Activated T-helper 1 cell treated with anti-CD3 and anti-CD28 coated beads, Interleukin-12 subunit alpha, Interleukin-12 subunit beta, Interleukin-2, Interleukin-4 antibody, amounts not matched to agents 30 ng/mL and 10 ng/mL and 1 ng/mL, durations not matched to agents 14 hours and 24 hours and 36 hours (primary cell): ENCODE data around the gene STXBP6. TPM values are rescaled to one million over a fixed set of nuclear protein-coding genes. Genes with fewer than 3 reads are reported as not detected.
"Not testable (repeated sequence)": the region's sequence is repeated elsewhere in the genome, so short reads cannot be mapped to it uniquely, and the experiment has no call there.

Experiments used
- DNase-seq: peaks from one replicate; pipeline ENCODE4 v3.0.0; 2021; ENCODE audit warnings: low spot score
- H3K27ac Mint-ChIP-seq: one replicate; pipeline ENCODE4 v1.8.0; 2021; ENCODE audit warnings: mild to moderate bottlenecking, mixed read lengths
- H3K27me3 Mint-ChIP-seq: one replicate; pipeline ENCODE4 v1.8.0; 2022; ENCODE audit warnings: mild to moderate bottlenecking, moderate library complexity, mixed read lengths; ENCODE audit not compliant: insufficient read depth
- H3K36me3 Mint-ChIP-seq: one replicate; pipeline ENCODE4 v1.8.0; 2021; ENCODE audit warnings: low read depth, mixed read lengths
- H3K4me1 Mint-ChIP-seq: one replicate; pipeline ENCODE4 v1.8.0; 2021; ENCODE audit warnings: low read depth, mixed read lengths
- H3K4me3 Mint-ChIP-seq: one replicate; pipeline ENCODE4 v1.8.0; 2021; ENCODE audit warnings: mild to moderate bottlenecking, moderate library complexity, mixed read lengths
- H3K9me3 Mint-ChIP-seq: one replicate; pipeline ENCODE4 v1.8.0; 2021; ENCODE audit warnings: mixed read lengths
- intact Hi-C: fragments of 100-400 bp; cut with micrococcal nuclease; formaldehyde crosslinking; loops from one replicate; pipeline ENCODE4 v1.15.1; 2024
- total RNA-seq: library from RNA; stranded (reverse); gene quantifications from 2 replicates; pipeline ENCODE4 v1.2.3, GENCODE V29; 2022

STXBP6 gene
- total RNA-seq, 1 donor from 2014 or later, result not detected

DNA sequence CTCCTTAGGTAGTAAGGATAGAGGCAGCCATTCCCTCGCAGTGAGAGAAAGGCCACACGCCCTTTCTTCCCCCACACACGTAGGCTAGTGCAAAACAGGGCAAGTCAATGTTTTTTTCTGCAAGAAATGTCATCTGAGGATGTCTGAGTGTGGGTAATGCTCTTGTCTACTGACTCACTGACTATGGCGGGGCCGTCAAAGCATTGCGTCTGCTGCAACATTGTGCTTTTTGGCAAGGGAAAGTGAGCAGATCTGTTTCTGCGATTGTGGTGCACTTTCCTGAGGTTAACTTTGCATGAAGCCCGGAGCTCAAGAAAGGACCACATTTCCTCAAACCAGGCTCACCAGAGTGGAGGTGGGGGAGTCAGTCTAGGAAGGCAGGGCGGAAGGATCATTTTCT, 234.4 kb downstream of the STXBP6 start:
- Mint-ChIP-seq H3K4me3 (no peak overlapping the region), H3K4me1 (no peaks in the 10 kb centered on the region), H3K36me3 (no peaks in the 10 kb centered on the region), H3K27ac (no peak overlapping the region), H3K27me3 (peaks cover 5% of the 10 kb centered on the region), H3K9me3 (no peaks in the 10 kb centered on the region)
- DNase-seq, result no peak
- intact Hi-C loops, result no loop called here

DNA sequence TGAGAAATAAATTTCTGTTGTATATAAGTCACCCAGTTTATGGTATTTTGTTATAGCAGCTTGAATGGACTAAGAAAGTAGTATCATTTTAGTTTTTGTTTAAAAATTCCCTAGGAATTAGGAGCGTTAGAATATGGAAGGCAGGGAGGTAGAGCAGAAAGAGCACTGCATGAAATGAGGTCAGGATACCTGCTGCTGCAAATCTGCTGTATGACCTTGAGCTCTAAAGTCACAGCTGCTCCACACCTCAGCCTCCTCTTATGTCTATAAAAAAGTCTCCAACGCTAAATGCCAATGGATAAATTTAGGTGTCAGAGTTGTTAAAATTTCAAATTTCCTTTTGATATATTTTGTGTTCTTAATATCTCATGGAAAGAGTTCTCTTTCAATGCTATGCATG, 235.0 kb downstream of the STXBP6 start:
- H3K9me3 Mint-ChIP-seq, result no peaks in the 10 kb centered on the region
- no peaks in the 10 kb centered on the region for H3K36me3 Mint-ChIP-seq
- no peak for DNase-seq
- no peak overlapping the region for H3K27ac Mint-ChIP-seq
- intact Hi-C loops, result no loop called here
- H3K4me3 Mint-ChIP-seq, result no peak overlapping the region
- H3K4me1 Mint-ChIP-seq, result no peaks in the 10 kb centered on the region
- H3K27me3 Mint-ChIP-seq, result peaks cover 7% of the 10 kb centered on the region

DNA sequence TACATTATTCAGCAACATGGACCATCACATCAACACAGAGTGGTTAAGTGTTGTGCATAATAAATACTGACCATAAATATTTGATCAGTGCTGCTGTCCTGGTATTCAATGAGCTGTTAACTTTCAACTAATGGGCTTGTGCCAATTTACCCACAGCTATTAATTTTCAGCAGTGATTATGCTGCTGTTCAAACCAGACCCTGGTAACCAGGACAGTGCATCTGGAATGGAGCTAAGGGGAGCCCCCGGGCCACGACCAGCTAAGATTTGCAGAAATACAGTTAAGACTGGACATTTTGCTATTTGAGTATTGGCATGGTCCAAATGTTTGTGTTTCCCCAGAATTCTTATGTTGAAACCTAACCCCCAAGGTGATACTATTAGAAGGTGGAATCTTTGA, 235.6 kb downstream of the STXBP6 start:
- intact Hi-C loops, result no loop called here
- H3K4me3 Mint-ChIP-seq, result no peak overlapping the region
- no peaks in the 10 kb centered on the region for H3K9me3 Mint-ChIP-seq
- DNase-seq, result no peak
- H3K4me1 Mint-ChIP-seq, result no peaks in the 10 kb centered on the region
- H3K36me3 Mint-ChIP-seq, result no peaks in the 10 kb centered on the region
- peaks cover 7% of the 10 kb centered on the region for H3K27me3 Mint-ChIP-seq
- no peak overlapping the region for H3K27ac Mint-ChIP-seq

DNA sequence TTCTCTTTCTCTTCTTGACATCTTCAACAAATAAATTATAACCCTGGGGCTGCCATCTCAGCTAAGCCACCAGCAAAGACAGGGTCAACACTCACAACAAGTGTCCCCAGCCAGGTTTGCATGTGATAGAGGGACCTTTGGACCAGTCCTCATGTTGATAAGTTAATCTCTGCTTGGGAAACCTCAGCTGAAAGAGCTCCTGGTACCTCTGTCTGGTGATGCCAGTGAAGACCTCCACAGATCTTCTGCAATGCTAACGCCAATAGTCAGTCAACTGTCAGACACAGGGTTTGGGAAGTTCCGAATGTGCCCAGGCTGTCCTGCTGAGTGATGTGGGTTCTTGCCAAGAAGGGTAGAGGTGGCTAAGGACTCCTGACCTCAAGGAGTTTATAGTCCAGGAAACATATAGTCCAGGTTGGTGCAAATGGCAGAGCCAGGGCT, 236.1 kb downstream of the STXBP6 start:
- intact Hi-C loops, result no loop called here
- Mint-ChIP-seq H3K4me3 (no peak overlapping the region), H3K4me1 (no peaks in the 10 kb centered on the region), H3K27me3 (peaks cover 7% of the 10 kb centered on the region), H3K36me3 (no peaks in the 10 kb centered on the region), H3K27ac (no peak overlapping the region), H3K9me3 (no peaks in the 10 kb centered on the region)
- no peak for DNase-seq

- Mint-ChIP-seq H3K27me3 (peaks cover 7% of the 10 kb centered on the region), H3K4me3 (no peak overlapping the region), H3K9me3 (no peaks in the 10 kb centered on the region), H3K4me1 (no peaks in the 10 kb centered on the region), H3K27ac (no peak overlapping the region), H3K36me3 (no peaks in the 10 kb centered on the region)
- no peak for DNase-seq
- intact Hi-C loops, result no loop called here
These were observed 236.7 kb downstream of the STXBP6 start for GRCh38 chr14:24813089-24813815.

DNA sequence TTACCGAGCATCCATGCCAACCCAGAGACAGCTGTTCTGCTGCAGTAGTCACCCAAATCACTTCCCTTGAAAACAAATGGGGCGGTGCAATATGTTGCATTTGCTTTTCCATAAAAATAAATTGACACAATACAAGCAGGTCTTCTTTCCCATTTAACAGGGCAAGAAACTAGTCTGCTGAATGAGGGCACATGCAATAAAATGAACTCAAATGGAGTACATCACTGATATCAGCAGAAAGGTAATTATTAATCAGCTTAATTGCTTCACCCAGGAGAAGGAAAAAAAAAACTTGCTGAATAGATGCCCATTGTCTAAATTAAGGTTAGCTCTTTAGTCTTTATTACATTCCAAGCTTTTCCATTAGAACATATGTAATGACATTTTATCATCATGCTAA, 240.8 kb downstream of the STXBP6 start:
- H3K36me3 Mint-ChIP-seq, result no peaks in the 10 kb centered on the region
- intact Hi-C loops, result loop anchor here (10.0 kb wide), 1 partner anchor 204 kb away; the partner anchor contains the start of gene GZMH
- H3K27ac Mint-ChIP-seq, result no peak overlapping the region
- peaks cover 10% of the 10 kb centered on the region for H3K27me3 Mint-ChIP-seq
- no peak overlapping the region for H3K4me3 Mint-ChIP-seq
- H3K4me1 Mint-ChIP-seq, result no peaks in the 10 kb centered on the region
- no peaks in the 10 kb centered on the region for H3K9me3 Mint-ChIP-seq
- no peak for DNase-seq

DNA sequence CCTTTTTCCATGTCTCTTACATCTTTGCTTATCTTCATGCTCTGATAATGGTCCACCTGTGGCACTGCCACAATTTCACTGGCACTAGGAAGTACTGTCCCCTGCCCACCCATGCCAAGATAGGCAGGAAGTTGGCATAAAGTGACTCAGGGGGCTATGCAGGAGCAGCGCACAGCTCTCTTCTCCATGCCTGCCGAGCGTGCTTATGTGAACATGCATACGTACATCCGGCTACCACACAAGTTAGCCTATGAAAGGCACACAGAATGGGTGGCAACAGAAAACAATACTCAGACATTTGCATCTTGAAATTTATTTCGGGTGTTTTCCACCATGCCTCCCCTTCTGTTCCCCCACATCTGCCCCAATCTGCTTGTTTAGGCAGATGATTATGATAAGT, 241.5 kb downstream of the STXBP6 start:
- H3K27ac Mint-ChIP-seq, result no peak overlapping the region
- DNase-seq, result no peak
- intact Hi-C loops, result loop anchor here (10.0 kb wide), 1 partner anchor 204 kb away; the partner anchor contains the start of gene GZMH
- no peaks in the 10 kb centered on the region for H3K9me3 Mint-ChIP-seq
- no peaks in the 10 kb centered on the region for H3K36me3 Mint-ChIP-seq
- H3K4me1 Mint-ChIP-seq, result no peaks in the 10 kb centered on the region
- no peak overlapping the region for H3K4me3 Mint-ChIP-seq
- peaks cover 10% of the 10 kb centered on the region for H3K27me3 Mint-ChIP-seq

GRCh38 chr14:24806061-24806678, 243.8 kb downstream of the STXBP6 start:
- no peaks in the 10 kb centered on the region for H3K9me3 Mint-ChIP-seq
- no peaks in the 10 kb centered on the region for H3K4me1 Mint-ChIP-seq
- no peak overlapping the region for H3K27ac Mint-ChIP-seq
- DNase-seq, result peak; percentile 5
- peaks cover 5% of the 10 kb centered on the region for H3K27me3 Mint-ChIP-seq
- no peak overlapping the region for H3K4me3 Mint-ChIP-seq
- no peaks in the 10 kb centered on the region for H3K36me3 Mint-ChIP-seq
- intact Hi-C loops, result loop anchor here (1.0 to 10.0 kb wide), 3 partner anchors 201 to 601 kb away; partner anchors contain the start of gene GZMH

- Mint-ChIP-seq H3K9me3 (no peaks in the 10 kb centered on the region), H3K4me3 (no peak overlapping the region), H3K27me3 (peaks cover 3% of the 10 kb centered on the region), H3K27ac (no peak overlapping the region), H3K36me3 (no peaks in the 10 kb centered on the region), H3K4me1 (no peaks in the 10 kb centered on the region)
- intact Hi-C loops, result loop anchor here (10.0 kb wide), 1 partner anchor 200 kb away; the partner anchor contains the start of gene GZMH
- no peak for DNase-seq
These were observed 245.3 kb downstream of the STXBP6 start for GRCh38 chr14:24804552-24805212.

DNA sequence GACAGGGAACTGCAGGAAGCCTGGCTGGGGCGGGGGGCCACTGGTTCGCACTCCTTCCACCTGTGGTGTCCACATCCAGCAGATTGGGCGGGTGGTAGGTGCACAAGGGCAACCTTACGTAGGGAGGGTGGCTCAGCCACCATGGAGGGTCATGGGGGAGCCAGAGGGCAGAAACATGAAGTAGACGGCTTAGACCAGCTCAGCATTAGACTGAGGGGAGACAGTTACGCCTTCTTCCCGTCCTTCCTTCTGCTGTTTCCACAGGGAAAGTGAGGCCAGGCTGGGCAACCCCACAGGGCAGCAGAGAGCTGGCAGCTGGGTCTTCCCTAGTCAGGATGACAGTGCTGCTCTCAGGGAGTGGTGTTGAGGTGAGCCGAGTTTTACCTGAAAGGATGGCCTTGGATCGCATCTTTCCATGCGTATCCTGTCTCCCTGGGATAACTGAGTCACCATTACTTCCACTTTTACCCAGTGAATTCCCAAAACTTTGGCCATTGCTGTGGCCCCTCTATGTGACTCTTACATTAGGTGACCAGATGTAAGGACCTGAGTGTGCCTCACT, 245.9 kb downstream of the STXBP6 start:
- H3K9me3 Mint-ChIP-seq, result no peaks in the 10 kb centered on the region
- H3K4me3 Mint-ChIP-seq, result no peak overlapping the region
- intact Hi-C loops, result loop anchor here (10.0 kb wide), 1 partner anchor 199 kb away; the partner anchor contains the start of gene GZMH
- DNase-seq, result no peak
- no peak overlapping the region for H3K27ac Mint-ChIP-seq
- peaks cover 4% of the 10 kb centered on the region for H3K4me1 Mint-ChIP-seq
- no peaks in the 10 kb centered on the region for H3K36me3 Mint-ChIP-seq
- peaks cover 3% of the 10 kb centered on the region for H3K27me3 Mint-ChIP-seq

DNA sequence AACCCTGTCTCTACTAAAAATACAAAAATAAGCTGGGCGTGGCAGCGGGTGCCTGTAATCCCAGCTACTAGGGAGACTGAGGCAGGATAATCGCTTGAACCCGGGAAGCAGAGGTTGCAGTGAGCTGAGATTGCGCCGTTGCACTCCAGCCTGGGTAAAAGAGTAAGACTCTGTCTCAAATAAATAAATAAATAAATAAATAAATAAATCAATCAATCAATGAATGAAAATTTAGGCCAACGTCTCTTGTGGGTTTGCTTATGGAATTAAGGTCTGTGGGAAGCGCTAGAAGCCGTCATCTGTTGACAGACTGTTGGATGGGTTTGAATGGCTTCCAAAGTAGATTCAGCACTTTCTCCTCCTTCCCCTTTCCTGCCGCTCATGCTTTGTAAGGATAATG, 246.5 kb downstream of the STXBP6 start:
- DNase-seq, H3K36me3 Mint-ChIP-seq, H3K27me3 Mint-ChIP-seq, H3K4me1 Mint-ChIP-seq, H3K27ac Mint-ChIP-seq, H3K4me3 Mint-ChIP-seq, H3K9me3 Mint-ChIP-seq: not testable (repeated sequence)
- intact Hi-C loops, result loop anchor here (10.0 kb wide), 1 partner anchor 199 kb away; the partner anchor contains the start of gene GZMH

DNA sequence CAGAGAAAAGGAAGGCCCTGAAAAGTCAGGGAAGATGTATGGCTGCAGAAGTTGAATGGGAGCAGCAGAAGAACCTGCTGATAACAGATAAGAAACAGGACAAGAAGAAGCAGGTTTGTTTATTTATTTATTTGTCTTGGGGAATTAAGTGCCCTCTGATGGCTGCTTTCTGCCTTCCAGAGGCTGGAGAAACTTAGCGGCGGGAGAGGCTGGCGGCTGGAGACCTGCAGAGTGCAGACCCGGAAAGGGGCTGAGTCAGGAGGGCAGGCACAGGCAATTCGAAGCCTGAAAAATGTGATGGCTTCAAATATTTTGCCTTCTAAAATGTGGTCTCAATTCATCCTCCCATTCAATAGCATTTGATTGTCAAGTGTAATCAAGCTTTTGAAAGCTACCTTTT, 247.7 kb downstream of the STXBP6 start:
- peaks cover 3% of the 10 kb centered on the region for H3K27me3 Mint-ChIP-seq

More for the DNA sequence above, 247.7 kb downstream of the STXBP6 start:
- Mint-ChIP-seq H3K4me1 (peaks cover 7% of the 10 kb centered on the region), H3K9me3 (no peaks in the 10 kb centered on the region), H3K4me3 (no peak overlapping the region), H3K36me3 (no peaks in the 10 kb centered on the region), H3K27ac (no peak overlapping the region)
- DNase-seq, result no peak
- intact Hi-C loops, result loop anchor here (10.0 kb wide), 1 partner anchor 197 kb away; the partner anchor contains the start of gene GZMH
